ENCODE results near the gene RBMS1.

Gene RBMS1

DNA sequence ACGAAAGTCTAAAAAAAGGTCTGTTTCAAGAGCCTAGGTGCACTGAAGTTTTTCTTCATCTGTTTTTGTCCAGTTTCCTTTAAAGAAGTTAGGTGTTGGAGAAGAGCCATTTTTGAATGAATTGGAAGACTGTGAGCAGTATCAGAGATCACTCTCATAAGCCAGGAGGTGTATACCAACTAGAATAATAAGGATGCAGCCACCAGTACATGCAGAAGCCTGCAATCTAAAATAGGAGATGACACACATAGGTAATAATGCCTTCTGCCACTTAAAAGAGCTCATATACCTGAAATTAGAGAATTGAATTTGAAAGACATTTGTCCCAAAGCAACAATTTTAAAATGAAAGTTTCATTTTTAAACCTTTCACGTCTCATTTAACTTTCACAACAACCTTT, 81.7 kb downstream of the RBMS1 start:
- DNase-seq (ENCODE audit: low read depth in 1 of 2, low spot score in 1 of 2): no peak

DNA sequence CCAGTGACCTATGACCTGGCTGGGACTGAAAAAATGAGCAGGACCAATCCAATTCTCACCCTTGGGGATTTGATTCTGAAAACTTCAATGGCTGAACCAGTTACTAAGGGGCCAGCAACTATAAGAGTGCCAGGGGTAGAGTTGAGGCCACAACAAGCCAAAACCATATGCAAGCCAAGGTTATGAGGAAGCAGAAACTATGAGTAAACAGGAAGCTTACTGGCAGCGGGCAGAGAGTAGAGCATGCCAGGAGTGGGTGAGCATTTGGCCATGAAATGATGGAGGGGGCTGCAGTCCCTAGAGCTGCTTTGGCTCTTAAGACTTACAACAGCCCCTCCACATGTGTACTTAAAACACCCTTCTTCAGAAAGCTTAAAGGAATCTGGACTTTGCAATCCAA, 82.4 kb downstream of the RBMS1 start:
- no peak for DNase-seq (ENCODE audit: low read depth in 1 of 2, low spot score in 1 of 2)

DNA sequence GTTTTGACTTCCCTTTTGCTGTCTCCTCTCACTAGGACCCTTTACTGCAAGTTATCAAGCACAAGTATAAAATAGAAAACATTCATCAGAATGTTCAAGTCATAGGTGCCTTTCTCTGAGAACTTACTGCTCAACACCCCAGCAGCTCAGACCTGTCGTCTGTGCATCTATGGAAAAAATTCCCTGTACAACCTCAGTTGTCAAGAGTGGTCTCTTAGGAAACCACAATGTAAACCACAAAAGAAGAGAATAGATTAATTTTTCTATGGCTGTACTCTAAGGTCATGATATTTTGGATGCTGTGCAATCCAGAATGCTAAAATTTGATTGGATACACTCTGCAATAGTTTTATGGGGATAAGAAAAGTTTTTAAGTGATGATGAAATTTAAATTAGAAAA, 84.1 kb downstream of the RBMS1 start:
- no peak for DNase-seq (ENCODE audit: low read depth in 1 of 2, low spot score in 1 of 2)

DNA sequence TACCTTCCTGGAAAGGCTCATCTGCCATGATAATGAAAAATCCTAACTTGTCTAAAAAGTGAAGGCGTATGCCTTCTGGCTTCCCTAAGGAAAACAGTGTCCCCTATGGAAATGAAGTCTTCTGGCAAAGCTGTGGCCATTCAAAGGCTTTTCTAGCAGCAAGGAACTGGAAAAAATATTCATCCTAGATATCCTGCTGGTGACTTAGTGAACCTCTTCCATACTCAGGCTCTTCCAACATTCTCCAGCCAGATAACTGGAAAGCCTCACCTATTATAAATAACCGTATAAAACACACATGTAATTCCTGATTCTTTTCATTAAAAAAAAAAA, 84.7 kb downstream of the RBMS1 start:
- no peak for DNase-seq (ENCODE audit: low read depth in 1 of 2, low spot score in 1 of 2)

DNA sequence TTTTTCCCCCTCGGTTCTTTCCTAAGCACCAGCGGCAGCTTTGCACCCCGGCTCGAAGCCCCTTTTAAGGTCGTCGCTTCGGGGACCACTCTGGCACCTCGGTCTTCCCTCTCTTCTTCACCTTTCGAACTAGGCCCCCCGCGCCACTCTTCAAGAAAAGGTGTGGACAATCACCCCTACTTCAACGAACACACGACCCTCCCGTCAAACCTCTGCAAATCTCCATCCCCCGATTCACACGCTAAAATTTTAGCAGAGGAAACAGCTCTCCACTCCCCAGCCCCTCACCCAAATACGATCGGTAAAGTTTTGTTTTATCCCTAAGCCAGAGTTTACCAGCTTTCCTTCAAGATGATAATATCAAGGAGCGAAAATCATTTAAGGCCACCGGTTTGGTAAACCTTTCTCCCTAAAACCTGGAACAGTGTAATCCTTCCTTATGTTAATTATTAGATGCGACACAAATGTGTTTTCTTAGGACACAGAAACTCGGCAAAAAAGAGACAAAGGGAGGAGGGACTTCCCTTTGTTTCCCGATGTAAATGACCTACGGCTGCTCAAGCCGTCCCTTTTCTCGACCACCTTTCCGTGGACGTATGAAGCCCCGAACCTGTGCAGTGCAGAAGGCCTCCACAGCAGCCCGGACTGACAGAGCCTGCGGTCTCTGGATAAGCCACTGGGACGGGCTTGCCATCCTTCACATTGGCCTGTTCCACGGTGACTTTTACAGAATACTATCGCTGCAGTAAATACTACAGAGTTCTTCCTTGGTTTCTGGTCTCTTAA, 85.2 kb downstream of the RBMS1 start:
- no peak for DNase-seq (ENCODE audit: low read depth in 1 of 2, low spot score in 1 of 2)

DNA sequence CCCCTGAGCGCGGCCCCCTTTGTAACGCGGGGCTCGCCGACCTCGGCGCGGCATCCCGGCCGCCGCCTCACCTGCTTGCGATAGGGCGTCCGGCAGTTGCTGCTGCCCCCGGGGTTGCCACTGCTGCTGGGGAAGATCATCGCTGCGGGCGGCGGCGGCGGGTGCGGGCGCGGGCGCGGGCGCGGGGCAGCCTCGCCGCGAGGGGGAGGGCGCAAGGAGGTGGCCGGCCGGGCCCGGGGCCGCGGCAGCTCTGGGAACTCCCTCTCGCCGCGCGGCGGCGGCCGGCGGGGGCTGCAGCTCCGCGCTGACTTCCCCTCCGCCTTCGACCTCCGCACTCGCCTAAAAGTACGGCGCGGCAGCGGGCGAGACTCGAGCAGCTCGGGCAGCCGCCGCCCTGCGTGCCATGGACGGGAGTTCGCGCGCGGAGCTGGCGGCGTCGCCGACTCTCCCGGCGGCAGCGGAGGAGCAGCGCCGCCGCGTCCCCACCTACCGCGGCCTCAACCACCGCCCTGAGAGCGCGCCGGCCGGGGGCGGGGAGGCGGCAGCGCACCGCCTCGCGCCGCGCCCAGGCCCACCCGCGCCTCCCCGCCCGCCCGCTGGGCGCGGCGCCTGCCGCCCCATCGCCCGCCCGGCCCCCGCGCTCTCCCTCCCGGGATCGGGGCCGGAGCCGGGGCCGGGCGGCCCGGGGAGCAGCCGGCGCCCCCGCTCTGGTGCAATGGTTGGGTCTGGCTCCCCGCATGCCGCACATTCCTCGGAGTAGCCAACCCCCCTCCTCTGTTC, 86.0 kb downstream of the RBMS1 start:
- peak; percentile 40 to 45 for DNase-seq (ENCODE audit: low read depth in 1 of 2, low spot score in 1 of 2)

DNA sequence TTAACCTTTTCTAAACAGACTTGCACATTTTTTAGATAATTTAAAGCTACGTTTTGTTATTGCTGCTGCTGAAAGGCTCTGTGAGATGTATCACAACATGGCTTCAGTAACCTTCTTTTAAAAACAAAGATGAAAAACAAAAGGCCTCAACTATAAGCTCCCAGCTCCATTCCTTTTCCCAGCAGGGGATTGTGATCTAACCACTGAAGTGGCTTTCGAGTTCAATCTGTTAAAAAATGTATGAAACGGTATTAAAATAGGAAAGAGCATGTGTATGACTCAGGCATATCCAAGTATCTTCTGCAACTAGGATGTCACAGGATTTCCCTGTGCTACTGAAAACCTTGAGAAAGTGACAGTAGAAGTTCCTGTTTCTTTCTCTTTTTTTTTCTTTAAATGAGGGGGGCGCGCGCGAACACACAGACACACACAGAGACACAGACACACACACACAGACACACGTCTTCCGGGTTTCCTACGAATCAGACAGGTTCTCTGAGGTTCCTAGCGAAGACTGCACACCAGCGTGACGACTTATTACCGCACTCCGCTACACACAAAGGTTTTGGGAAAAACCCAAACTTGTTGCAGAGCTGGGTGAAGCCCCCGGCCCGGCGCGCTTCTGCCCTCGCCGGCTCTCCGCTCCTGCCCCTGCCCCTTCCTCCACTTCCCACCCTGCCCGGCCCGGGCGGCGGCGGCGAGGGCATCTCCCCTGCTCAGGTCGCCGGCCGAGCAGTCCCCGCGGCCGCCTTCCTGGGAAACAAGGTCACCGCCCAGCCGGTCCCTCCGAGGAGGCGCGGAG, 86.8 kb downstream of the RBMS1 start:
- peak; percentile 52 to 54 for DNase-seq (ENCODE audit: low read depth in 1 of 2, low spot score in 1 of 2)

DNA sequence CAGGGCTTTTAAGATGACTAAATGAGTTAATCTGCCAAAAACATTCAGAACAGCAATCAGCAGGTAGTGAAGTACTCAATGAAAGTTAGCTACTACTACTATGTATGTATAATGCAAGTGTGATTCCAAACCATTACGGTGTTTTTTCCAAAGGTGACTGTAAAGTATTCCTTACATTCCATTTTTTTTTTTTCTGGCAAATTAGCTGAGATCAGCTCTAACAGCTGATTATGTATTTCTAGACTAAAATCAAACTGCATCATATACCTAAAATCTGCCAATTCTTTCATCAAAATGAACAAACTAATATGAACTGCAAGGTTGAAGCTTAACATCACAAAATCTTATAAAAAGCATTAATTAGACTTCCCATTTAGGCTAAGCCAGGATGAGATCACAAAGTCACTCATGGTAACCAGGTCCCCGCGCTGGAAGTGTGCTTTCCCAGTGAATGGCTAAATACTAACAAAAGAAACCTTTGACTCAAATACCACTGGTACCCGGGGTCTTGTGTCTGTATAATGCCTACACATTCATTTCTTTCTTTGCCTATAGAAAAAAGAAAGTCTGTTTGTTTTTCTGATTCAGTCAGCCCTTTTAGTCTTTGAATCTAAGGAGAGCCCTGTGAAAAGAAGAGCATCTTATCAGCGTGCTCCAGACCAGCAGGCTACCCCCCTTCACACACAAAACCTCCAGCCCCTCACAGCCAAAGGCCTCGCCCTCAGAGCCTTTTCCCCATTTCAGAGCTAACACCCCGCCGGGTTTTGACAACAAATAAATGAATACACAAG, 88.3 kb downstream of the RBMS1 start:
- no peak for DNase-seq (ENCODE audit: low read depth in 1 of 2, low spot score in 1 of 2)

DNA sequence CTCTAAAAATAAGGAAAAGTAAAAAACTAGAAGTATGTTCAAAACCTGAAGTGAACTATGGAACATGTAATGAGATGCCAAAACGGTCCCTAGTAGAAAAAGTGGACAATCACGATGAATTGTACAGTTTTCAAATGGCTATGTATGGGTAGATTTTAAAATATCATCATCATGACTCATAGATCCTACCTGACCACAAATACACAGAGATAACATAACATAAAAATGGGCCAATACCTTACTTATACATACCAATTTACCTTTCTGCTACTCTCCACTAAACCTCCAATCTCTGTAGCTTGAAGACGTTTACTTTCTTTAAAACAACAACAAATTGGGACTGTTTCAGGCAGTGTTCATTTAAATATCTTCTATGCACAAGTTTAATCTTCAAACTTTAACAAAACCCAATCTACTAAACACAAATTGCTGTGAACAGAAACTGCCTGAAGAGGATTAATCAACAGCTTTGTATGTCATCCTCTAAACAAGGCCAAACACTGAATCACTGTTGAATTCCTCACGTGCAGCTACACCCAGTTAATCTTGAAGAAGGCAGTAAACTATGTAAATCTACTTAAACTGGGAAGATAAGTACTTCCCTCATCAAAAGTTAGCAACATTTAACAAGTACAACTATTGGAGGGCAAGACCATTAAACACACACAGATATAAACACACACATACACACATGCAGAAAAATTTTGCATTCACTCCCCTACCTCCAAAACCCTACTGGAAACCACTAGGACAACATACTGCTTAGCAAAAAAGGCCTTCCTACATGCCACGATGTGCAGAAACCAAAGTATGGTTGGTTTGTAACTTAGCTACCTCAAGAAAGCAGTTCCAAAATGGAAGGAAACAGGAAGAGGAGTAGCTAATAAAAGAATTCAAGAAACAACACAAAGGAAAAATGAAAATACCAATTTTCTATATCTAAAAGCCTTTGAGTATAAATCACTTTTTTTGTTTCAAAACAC, 90.3 kb downstream of the RBMS1 start:
- DNase-seq (ENCODE audit: low read depth in 1 of 2, low spot score in 1 of 2): no peak

DNA sequence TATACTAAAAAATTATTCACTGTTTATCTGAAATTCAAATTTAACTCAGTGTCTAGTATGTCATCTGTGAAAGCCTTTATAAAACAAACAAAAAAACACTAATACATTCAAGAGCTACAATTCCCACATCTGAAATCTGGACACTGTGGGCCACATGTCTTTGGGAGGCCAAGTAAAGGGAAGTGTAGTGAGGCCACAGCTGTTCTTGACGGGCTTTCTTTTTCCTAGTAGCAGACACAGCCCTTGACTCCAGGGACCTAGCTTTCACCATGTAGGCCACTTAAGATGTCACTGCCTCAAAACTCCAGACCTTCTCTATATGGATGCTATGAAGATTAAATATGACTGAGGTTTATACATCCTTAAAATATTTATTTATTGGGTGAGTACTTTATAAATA, 91.1 kb downstream of the RBMS1 start:
- DNase-seq (ENCODE audit: low read depth in 1 of 2, low spot score in 1 of 2): no peak

DNA sequence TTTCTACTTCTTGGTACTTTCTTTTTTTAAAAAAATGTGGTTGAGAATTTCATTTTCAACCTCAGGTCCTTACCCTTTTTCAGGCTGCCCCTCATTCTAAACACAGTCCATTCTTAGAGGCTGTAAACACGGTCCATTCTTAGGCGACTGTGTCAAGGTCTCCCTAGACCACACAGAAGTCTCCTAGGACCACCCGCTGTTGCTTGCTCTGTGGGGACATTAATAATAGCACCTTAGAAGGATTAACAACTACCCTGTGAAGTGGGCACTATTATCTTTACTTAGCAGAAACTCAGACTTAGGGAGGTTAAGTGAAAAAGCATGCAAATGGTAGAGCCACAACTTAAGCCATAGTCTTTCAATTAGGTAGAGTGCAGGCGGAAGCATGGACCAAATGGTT, 91.7 kb downstream of the RBMS1 start:
- DNase-seq (ENCODE audit: low read depth in 1 of 2, low spot score in 1 of 2): no peak

DNA sequence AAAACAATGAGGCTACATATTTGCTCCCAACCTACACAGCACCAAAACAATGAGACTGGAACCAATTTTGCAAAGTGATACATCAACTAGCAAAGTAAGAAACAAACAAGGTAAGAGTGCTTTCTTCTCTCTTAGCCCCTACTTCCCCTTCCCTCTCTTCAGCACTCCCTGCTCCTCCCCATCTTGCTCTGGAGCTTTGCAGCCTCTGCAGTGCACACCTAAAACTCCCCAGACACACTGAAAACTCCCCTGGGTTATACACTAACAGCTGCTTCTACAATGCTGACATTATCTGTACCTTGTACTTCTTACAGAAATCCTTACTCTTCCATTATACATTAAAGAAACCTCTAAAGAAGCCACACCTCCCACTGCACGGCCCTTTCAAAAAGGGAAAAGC, 93.7 kb downstream of the RBMS1 start:
- no peak for DNase-seq (ENCODE audit: low read depth in 1 of 2, low spot score in 1 of 2)

DNA sequence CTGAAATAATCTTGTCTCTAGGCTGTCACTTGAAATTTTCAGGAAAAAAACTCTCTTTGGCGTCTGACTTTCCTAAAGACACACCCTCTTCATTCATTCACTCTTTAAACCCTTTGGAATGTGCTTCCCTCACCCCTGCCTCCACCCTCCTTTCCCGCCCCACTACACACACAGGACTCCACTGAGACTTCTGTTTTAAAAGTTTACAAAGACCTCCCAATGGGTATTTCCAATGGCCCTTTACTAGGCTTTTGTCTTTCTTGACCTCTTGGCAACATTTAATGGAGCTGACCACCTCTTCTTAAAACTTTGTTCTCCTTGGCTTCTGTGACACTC, 96.1 kb downstream of the RBMS1 start:
- DNase-seq (ENCODE audit: low read depth in 1 of 2, low spot score in 1 of 2): no peak

DNA sequence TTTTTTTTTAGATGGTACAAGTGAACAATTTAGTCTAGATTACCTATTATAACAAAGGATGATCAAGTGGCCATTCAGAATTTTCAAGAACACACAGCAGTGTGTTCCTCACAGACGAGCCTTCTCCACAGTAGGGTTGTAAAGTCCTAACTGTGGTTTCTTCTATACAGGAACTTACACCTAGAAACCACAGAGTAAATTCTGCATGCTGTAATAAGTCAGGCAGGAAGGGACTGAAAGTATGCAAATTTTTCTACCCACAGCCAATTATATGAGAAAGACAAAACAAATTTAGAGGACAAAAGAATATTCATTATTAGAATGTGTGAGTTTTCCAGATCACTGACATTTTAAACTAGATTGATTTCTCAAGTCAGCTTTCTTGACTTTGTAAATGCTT, 99.5 kb downstream of the RBMS1 start:
- DNase-seq (ENCODE audit: low read depth in 1 of 2, low spot score in 1 of 2): no peak

DNA sequence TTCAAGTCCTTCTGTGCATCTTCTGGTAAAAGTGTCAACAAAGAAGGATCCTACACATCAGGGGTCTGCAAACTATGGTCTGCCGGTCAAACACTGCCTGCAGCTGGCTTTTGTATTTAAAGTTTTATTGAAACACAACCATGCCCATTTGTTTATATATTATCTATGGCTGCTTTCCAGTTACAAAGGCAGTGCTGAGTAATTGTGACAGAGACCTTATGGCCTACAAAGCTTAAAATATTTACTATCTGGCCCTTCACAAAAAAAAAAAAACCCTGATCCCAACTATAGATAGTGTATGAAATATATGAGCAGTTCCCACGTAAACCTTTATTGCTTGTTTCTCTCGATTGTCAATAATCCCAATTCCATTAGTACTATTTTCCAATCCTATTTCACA, 101.4 kb downstream of the RBMS1 start:
- no peak for DNase-seq (ENCODE audit: low read depth in 1 of 2, low spot score in 1 of 2)

DNA sequence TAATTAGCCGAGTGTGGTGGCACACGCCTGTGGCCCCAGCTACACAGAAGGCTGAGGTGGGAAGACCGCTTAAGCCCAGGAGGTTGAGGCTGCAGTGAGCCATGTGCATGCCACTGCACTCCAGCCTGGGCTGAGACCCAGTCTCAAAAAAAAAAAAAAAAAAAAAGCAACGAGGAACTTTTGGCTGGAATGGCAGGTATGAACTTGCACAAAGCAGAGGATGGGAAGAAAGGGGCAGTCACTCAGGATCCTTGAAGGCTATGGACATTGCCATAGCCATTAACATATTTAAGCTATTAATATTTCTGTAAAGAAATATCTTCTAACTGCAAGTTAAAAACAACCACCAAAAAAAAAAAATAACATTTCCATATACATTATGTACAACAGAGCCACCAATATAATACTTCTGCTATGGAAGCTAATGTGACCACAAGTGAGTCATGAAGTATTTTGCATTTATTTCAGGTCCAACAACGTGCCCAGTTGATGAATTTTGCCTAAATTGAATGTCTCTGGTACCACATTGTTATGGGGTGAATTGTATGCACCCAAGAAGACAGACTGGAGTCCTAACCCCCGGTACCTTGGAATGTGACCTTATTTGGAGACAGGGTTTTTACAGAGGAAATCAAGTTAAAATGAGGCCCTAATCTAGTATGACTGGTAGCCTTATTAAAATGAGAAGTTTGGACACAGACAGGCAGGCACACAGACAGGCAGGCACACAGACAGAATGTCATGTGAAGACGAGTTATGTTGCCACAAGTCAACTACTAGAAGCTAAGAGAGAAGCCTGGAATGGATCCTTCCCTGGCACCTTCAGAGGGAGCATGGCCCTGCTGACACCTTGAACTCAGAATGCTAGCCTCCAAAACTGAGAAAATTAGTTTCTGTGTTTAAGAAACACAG, 102.8 kb downstream of the RBMS1 start:
- DNase-seq (ENCODE audit: low read depth in 1 of 2, low spot score in 1 of 2): no peak

DNA sequence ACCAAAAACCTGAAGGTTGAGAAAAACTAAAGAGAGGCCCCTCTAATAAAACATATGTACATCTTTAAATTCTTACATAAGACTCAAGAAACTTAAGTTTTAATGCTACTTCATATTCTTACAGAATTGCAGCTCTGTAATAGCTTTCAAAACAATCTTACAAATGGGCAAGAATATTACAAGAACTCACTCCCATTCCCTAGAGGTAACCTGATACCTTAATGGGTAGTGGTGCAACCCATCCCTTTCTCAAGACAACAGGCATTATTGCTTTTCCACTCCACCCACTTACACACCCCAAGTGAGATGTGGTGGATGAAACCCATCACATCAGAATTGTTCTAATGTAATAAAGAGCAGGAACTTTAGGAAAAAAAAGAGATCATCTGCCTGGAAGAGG, 103.7 kb downstream of the RBMS1 start:
- DNase-seq (ENCODE audit: low read depth in 1 of 2, low spot score in 1 of 2): no peak

DNA sequence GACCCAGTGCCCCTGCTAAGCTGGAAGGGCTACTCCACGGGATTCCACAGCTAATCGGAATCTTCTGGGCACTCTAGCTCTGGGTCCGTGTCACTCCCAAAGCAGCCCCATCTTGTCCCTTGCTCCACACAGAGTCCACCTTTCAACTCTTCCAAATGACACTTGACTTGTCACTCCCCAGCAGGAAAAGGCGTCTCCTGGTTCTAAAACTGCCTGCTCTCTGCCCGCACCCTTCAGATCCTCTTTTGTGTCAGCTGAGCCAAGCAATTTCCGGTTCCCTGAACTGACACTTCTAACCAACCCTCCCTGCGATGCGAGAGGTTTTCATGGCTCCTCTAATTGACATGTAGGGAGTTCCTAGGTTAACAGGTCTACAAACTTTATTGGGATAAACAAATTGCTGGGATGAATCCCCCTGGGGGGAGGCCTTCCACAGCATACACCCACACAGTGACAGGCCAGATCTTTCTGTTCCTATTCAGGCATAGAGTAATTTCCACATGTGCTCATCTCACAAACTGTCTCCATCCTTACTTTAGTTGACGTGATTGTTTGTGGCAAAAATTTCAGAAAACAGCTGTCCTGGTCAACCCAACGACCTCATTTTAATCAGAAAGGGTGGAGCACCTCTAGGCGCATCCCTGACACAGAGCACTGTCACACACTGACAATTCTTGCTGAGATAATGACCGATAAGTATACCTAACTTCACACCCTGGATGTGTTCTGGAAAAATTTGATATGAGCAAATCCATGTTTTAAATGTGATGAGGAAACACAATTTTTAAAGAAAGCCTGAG, 104.9 kb downstream of the RBMS1 start:
- DNase-seq (ENCODE audit: low read depth in 1 of 2, low spot score in 1 of 2): no peak

Measured in stimulated activated CD4-positive, alpha-beta T cell treated with anti-CD3 and anti-CD28 coated beads, Interleukin-15, amount 100 ng/mL, for 1 hour (primary cell).